ENCODE data around the gene LPGAT1.
"Not testable (repeated sequence)": the region's sequence is repeated elsewhere in the genome, so short reads cannot be mapped to it uniquely, and the experiment has no call there.

Gene LPGAT1

GRCh38 chr1:211734359-211734758 is 96.2 kb downstream of the LPGAT1 start:
- no peak for DNase-seq

GRCh38 chr1:211732293-211732980 is 98.1 kb downstream of the LPGAT1 start:
- DNase-seq: no peak

DNA sequence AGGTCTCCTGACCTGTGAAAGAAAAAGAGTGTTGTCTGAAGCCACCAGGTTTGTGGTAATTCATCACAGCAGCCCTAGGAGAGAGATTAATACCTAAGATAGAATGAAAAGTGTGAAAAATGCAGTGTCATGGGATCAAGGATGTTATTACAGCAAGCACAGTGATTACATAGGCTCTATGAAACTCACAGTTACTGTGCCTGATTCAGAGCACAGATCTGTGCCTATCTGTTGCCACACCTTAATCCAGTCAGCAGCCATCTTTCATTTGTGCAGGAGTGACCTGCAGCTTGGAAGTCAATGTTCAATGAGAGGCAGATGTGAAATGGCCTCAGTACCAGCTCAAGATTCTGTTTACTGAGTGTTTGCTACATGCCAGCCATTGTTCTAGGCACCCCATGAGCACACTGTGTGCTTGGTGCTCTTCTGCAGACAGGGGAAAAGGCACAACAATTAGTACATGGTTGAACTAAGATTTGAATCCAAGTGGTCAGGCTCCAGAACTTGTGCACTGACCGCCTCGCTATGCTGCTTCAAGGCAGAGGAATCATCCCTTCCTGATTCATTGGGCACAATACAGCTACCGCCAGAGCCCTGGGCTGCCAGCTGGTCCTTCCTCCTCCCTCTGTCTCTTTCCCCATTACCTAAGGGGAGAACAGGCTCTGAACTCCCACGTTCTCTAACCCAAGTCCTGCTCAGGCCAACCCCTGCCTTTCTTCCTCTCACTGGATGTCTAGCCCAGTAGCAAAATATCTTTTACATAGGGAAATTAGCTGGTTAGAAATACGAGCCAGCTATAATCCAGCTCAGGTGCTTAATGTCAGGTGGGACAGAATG is 98.9 kb downstream of the LPGAT1 start:
- DNase-seq: no peak

GRCh38 chr1:211730347-211730746 is 100.2 kb downstream of the LPGAT1 start:
- no peak for DNase-seq

DNA sequence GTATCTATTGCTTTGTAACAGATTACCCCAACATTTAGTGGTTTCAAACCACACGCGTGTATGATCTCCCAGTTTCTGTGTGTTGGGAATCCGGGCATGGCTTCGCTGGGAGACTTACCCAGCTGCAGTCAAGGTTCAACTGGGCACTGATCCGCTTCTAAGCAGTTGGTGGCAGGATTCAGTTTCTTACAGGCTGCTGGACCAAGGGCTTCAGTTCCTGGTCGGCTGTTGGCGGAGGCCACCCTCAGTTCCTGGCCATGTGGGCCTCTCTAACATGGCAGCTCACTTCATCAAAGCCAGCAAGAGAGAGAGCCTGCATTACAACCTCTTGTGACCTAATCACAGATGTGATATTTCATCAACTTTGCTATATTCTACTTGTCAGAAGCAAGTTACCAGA is 101.3 kb downstream of the LPGAT1 start:
- no peak for DNase-seq

GRCh38 chr1:211726467-211726995 is 104.0 kb downstream of the LPGAT1 start:
- DNase-seq: no peak

- no peak for DNase-seq
Measured at GRCh38 chr1:211724687-211725196, 105.8 kb downstream of the LPGAT1 start.

GRCh38 chr1:211723273-211723672 is 107.3 kb downstream of the LPGAT1 start:
- DNase-seq: no peak

- no peak for DNase-seq
Measured at GRCh38 chr1:211722277-211723175, 108.0 kb downstream of the LPGAT1 start.

DNA sequence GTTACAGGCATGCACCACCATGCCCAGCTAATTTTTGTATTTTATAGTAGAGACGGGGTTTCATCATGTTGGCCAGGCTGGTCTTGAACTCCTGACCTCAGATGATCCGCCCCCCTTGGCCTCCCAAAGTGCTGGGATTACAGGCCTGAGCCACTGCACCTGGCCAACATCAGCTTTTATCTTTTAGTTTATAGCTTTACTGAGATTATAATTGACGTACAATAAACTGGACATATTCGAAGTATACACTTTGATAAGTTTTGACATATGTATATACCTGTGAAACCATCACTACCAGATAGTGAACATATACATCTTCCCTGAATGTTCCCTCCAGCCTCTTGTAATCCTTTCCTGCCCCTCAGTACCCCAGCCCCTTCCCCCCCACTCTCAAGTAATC is 114.0 kb downstream of the LPGAT1 start:
- DNase-seq: not testable (repeated sequence)

DNA sequence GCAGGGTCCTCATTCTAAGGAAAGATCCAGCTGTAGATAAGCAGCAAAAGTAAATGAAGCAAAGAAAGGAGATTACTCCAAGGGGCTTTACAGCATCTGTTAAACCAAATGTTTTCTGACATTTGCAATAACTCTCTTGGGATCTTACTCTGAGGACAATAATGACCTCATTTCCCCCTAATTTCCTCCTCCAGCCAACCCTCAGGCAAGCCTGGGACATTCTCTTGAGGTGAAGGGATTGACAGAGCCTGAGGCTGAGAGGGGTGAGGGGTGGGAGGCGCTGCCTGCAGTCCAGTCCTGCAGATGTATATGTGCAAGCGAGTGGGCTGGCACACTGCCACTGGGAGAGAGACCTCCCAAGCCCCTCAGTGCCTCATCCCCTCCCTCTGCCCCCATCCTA is 114.6 kb downstream of the LPGAT1 start:
- DNase-seq: no peak

GRCh38 chr1:211714154-211714553 is 116.4 kb downstream of the LPGAT1 start:
- DNase-seq: no peak

DNA sequence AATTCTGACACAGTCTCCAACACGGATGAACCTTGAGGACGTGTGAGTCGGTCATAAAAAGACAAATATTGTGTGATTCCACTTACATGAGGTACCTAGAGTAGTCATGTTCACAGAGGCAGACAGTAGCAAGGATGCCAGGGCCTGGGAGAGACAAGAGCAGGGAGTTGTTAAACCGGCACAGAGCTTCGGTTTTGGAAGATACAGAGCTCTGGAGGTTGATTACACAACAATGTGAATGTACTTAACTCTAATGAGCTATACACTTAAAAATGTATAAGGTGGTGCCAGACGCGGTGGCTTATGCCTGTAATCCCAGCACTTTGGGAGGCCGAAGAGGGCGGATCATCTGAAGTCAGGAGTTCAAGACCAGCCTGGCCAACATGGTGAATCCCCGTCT is 117.3 kb downstream of the LPGAT1 start:
- no peak for DNase-seq

- DNase-seq: no peak
Measured at GRCh38 chr1:211711315-211711705, 119.3 kb downstream of the LPGAT1 start.

- no peak for DNase-seq
Measured at GRCh38 chr1:211710566-211711314, 119.8 kb downstream of the LPGAT1 start.

GRCh38 chr1:211708926-211709325 is 121.6 kb downstream of the LPGAT1 start:
- no peak for DNase-seq

DNA sequence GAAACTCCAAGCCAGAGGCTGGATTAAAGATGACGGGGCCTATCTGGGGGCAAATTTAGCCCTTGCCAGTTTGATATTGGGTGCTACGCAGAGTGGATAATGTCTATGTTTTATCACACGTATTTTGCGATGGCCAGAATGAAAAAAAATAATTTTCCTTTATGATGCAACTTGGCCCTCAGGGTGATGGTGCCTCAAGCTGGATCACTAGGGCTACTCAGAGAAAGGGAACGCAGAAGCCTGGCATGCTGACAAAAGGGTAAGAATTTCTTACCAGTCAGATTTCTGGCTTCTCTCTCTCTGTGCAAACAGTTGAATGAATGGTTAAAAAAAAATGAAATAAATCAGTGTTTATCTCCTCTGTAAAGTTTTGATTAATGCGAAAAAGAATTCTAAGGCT is 122.6 kb downstream of the LPGAT1 start:
- no peak for DNase-seq

DNA sequence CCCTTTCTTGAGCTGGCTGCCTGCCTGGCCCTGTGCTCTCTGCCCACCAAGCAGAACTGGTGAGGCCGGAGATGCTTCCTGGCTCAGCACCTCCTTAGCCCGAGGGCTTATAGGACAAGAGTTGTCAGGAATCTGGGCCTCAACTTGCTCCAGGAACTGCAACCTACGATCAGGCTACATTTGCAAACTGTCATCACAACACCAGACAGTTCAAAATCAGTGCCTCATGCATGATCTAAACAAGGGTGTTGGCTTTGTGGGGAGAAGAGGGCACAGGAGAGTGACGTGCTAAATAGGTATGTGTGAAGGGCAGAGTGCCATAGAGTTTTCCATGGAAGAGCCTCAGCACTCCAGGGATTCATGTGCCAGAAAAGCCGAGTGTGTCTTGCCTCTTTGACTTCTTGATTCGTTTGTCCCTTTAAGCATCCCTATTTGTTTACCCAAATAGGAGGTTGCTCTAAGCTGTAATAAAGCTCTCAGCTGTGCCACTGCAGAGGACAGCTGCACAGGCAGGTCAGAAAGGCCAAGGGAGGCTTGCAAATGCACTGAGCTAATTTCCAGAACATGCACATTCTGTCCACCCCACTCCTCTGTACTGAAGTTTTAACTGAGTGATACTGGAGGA is 125.0 kb downstream of the LPGAT1 start:
- no peak for DNase-seq

- no peak for DNase-seq
Measured at GRCh38 chr1:211704543-211704942, 126.0 kb downstream of the LPGAT1 start.

DNA sequence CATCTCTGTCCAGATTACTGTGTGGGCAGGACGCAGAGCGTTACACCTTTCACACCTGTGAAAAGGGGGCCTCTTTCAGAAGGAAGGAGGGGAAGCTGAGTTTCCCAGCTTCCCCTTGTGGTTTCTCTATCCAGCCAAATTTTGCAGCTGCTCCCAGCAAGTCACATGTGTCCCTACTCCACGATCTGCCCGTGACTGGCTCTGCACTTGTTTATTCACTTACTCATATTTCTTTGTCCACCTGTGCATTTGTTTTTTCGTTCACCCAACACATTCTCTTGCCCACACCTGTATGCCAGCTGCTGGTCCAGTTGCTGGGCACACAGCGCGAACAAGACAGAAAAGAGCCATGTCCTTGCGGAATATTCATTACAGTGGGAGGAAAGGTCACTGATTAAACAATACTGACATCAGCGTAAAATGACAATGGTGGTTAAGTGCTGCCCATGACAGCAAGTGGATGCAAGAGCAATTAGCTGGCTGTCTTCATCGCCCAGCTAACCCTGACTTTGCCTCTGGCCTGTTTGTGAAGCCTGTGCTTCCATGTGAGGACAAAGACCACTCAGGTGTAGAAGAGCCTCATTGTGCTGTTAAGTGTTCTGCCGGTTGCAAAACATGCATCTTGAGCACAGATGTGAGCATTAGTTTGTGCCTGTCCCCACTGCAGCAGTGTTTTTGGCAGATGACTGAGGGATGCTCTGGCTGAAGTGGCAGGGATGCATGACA is 126.6 kb downstream of the LPGAT1 start:
- DNase-seq: no peak

DNA sequence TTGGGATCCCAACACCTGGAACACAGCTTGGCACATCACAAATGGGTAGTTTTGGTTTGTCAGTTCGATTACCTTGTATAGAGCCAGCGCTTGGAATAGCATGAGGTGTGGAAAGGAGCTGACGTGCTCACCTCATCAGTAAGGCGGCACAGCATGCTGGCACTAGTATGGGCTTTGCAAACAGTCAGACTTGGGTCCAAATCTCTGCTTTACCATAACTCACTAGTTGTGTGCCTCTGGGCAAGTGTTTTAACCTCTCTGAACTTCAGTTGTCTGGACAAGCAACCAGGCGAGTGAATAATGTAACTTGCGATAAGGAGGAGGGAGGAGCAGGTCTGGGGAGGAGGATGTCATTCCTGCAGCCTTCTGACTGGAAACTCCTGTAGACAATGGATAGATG is 128.8 kb downstream of the LPGAT1 start:
- no peak for DNase-seq
